Measurements from ENCODE around the gene ZFAND2A. TPM values are rescaled to one million over a fixed set of nuclear protein-coding genes. Genes with fewer than 3 reads are reported as not detected.

ZFAND2A gene
- total and polyA plus RNA-seq, 2 of the 8 experiments (the other 6 are each of a cell fraction or from before 2014, with no cell fraction given) = 16.6 to 20.3 TPM

DNA sequence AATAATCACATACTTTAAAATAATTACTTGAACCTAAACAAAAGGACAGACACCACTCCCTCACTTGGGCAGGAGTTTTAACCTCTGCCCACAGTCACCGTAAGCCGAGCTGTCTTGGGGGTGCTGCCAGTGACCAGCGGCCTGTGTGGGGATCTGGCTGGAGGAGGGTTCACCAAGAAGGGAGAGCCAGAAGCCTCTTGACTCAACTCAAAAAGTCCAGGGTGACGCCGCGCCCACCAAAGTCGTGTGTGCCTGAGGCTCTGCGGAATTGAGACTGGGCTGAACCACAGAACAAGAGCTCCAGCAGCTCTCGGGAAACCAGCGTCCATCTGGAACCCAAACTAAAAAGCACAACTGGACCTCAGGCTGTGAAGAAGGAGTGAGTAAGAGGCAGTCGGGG lies 35.8 kb downstream of the ZFAND2A start:
- H3K14ac ChIP-seq (ENCODE audit: insufficient read length) = no peak overlapping the region
- H2BK5ac ChIP-seq (ENCODE audit: low read depth, low read length) = no peak overlapping the region; the same call in 1 of the 2 replicates
- no peak overlapping the region for H3K4ac ChIP-seq (replicated peaks; ENCODE audit: insufficient read length, low read depth, low read length)
- H3K79me2 ChIP-seq (ENCODE audit: control insufficient read depth in 1 of 2, insufficient read depth in 2 of 2, low read length in 2 of 2) = peaks cover 0 to 41% of the 10 kb centered on the region in 2 experiments; a peak in 2 of 4 replicates
- H2BK15ac ChIP-seq (ENCODE audit: low read length) = no peak overlapping the region
- H3K79me1 ChIP-seq (ENCODE audit: low read depth, low read length) = peaks cover 7% of the 10 kb centered on the region; the same call in 1 of the 2 replicates
- peaks cover 0 to 14% (median 5%) of the 10 kb centered on the region in 4 experiments; a peak in 3 of 8 replicates for H3K36me3 ChIP-seq (ENCODE audit: control insufficient read depth in 2 of 4, insufficient read depth in 4 of 4, low read length in 3 of 4)
- H2AFZ ChIP-seq (ENCODE audit: low read length) = no peak overlapping the region
- no peak overlapping the region for H3K4me3 ChIP-seq (ENCODE audit: extremely low read depth in 1 of 4, insufficient read depth in 2 of 4, low read depth in 3 of 4, low read length in 4 of 4)
- no peak overlapping the region; the same call in 1 of the 2 replicates for H4K8ac ChIP-seq (ENCODE audit: extremely low read depth, insufficient read depth, low read length)
- no peak overlapping the region for H3K56ac ChIP-seq (replicated peaks; ENCODE audit: insufficient read length, low read depth, low read length)
- H4K91ac ChIP-seq (replicated peaks; ENCODE audit: insufficient read length, low read length) = no peak overlapping the region
- no peak overlapping the region; a peak in 1 of 7 replicates for H3K9ac ChIP-seq (replicated peaks in 1 of 4; ENCODE audit: extremely low read depth in 1 of 4, low read depth in 3 of 4, low read length in 3 of 4)
- H2BK12ac ChIP-seq (ENCODE audit: low read depth, low read length) = no peak overlapping the region; the same call in 1 of the 2 replicates
- H3K27me3 ChIP-seq (replicated peaks in 1 of 4; ENCODE audit: control insufficient read depth in 3 of 4, extremely low read depth in 1 of 4, insufficient read depth in 3 of 4, low read length in 3 of 4) = no peaks in the 10 kb centered on the region
- peak overlapping the region in 1 of 2 experiments; percentile 2; a peak in 1 of 4 replicates for H3K4me2 ChIP-seq (ENCODE audit: insufficient read depth in 1 of 2, low read depth in 2 of 2, low read length in 2 of 2)
- no peak overlapping the region for H2AK5ac ChIP-seq (ENCODE audit: low read depth, low read length)
- H3K23me2 ChIP-seq (ENCODE audit: low read depth, low read length) = no peaks in the 10 kb centered on the region
- no peak for DNase-seq (ENCODE audit: low read depth in 1 of 2, low spot score in 2 of 2)
- H2BK20ac ChIP-seq (ENCODE audit: low read length) = no peak overlapping the region
- no peaks in the 10 kb centered on the region for H3K9me3 ChIP-seq (ENCODE audit: insufficient read depth in 2 of 2, low read depth in 1 of 2, low read length in 1 of 2)
- no peak overlapping the region for H4K5ac ChIP-seq (ENCODE audit: insufficient read length, low read depth, low read length)
- no peak overlapping the region; the same call in 1 of the 2 replicates for H3K18ac ChIP-seq (ENCODE audit: extremely low read depth, low read length)
- ChIA-PET POLR2A (ENCODE audit: partially characterized antibody) (interaction anchor here (0.8 to 2.7 kb wide), 3 partner anchors 14 to 451 kb away, joined by 3 to 15 read pairs (median 3); a partner anchor contains a TSS), CTCF (ENCODE audit: partially characterized antibody) (interaction anchor here (0.8 to 3.6 kb wide), 23 partner anchors 8 to 127 kb away, joined by 3 to 14 read pairs (median 5); partner anchors contain the start of gene GPER1)
- no peak for FAIRE-seq
- peaks cover 7 to 15% of the 10 kb centered on the region in 2 experiments for H4K20me1 ChIP-seq (replicated peaks in 1 of 2; ENCODE audit: control insufficient read depth in 1 of 2, insufficient read depth in 2 of 2, low read length in 2 of 2)
- H3K23ac ChIP-seq (ENCODE audit: insufficient read length) = no peak overlapping the region
- peaks cover 0 to 14% (median 8%) of the 10 kb centered on the region in 4 experiments; a peak in 6 of 7 replicates for H3K4me1 ChIP-seq (replicated peaks in 1 of 4; ENCODE audit: control insufficient read depth in 3 of 4, insufficient read depth in 4 of 4, low read length in 3 of 4)
- peak overlapping the region; percentile 67; the same call in 1 of the 2 replicates for H3K27ac ChIP-seq (ENCODE audit: low read depth, low read length)
- H2BK120ac ChIP-seq (replicated peaks; ENCODE audit: low read depth, low read length) = no peak overlapping the region
- 89% methylated on average over 10 of the region's 11 CpGs; no CpG with 5 or more reads in 1 of the 2 experiments for WGBS, 2 experiments (ENCODE audit: extremely low coverage in 1 of 2, insufficient coverage in 1 of 2, insufficient read length in 1 of 2, insufficient replicate concordance in 2 of 2, low coverage in 1 of 2, low lambda C conversion rate in 2 of 2, missing lambda C conversion rate in 1 of 2)
- TF ChIP-seq CHD2 (IDR thresholded peaks at IDR 0.05; ENCODE audit: low read length) = no peak
- no peak for TF ChIP-seq BCL11A (IDR thresholded peaks at IDR 0.05; ENCODE audit: low read depth in 2 of 2, low read length in 2 of 2)
- TF ChIP-seq RBBP5 (IDR thresholded peaks at IDR 0.05; ENCODE audit: borderline replicate concordance, low read depth, low read length) = no peak
- TF ChIP-seq KDM4A (IDR thresholded peaks at IDR 0.05; ENCODE audit: low read depth, low read length, severe bottlenecking) = no peak
- no peak for TF ChIP-seq HDAC2 (IDR thresholded peaks at IDR 0.05; ENCODE audit: borderline replicate concordance in 1 of 2, low read depth in 2 of 2, low read length in 2 of 2)
- no peak for TF ChIP-seq RNF2 (IDR thresholded peaks at IDR 0.05; ENCODE audit: borderline replicate concordance, low read depth, low read length, missing control alignments, poor library complexity, severe bottlenecking)
- TF ChIP-seq SP1 (IDR thresholded peaks at IDR 0.05; ENCODE audit: low read depth, low read length) = no peak
- no peak for TF ChIP-seq BRCA1 (IDR thresholded peaks at IDR 0.05; ENCODE audit: low read depth, low read length)
- no peak for TF ChIP-seq POU5F1 (IDR thresholded peaks at IDR 0.05; ENCODE audit: low read depth, low read length)
- no peak for TF ChIP-seq TBP (IDR thresholded peaks at IDR 0.05; ENCODE audit: low read depth, low read length)
- TF ChIP-seq JUN (IDR thresholded peaks at IDR 0.05; ENCODE audit: low read depth, low read length) = no peak
- TF ChIP-seq, protein P1, sequence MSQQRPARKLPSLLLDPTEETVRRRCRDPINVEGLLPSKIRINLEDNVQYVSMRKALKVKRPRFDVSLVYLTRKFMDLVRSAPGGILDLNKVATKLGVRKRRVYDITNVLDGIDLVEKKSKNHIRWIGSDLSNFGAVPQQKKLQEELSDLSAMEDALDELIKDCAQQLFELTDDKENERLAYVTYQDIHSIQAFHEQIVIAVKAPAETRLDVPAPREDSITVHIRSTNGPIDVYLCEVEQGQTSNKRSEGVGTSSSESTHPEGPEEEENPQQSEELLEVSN (IDR thresholded peaks at IDR 0.05) = no peak
